Urinary bladder (tissue), 4 donors: ENCODE measurements around the gene HK2. TPM values are rescaled to one million over a fixed set of nuclear protein-coding genes. Genes with fewer than 3 reads are reported as not detected.

Experiments
- DNase-seq: peaks from one replicate; pipeline ENCODE4 v3.0.0-alpha.2; 2015; ENCODE audit errors: extremely low spot score
- H3K27ac ChIP-seq: one replicate; pipeline ENCODE4 v1.5.1; 2013; ENCODE audit warnings: low read depth, mild to moderate bottlenecking, moderate library complexity
- H3K36me3 ChIP-seq: one replicate; pipeline ENCODE4 v1.6.1; 2013; ENCODE audit warnings: mild to moderate bottlenecking, moderate library complexity; ENCODE audit not compliant: insufficient read depth
- H3K4me1 ChIP-seq: one replicate; pipeline ENCODE4 v1.6.1; 2013; ENCODE audit warnings: mild to moderate bottlenecking, moderate library complexity; ENCODE audit not compliant: insufficient read depth
- H3K4me3 ChIP-seq: one replicate; pipeline ENCODE4 v1.5.1; 2013; ENCODE audit warnings: low read depth, low read length
- WGBS: extraction: QIAGEN DNeasy Blood & Tissue Kit; methylation state at CpG from one replicate; pipeline ENCODE4 v1.1.7; 2013; 5-methylcytosine and 5-hydroxymethylcytosine counted together
- polyA plus RNA-seq: library from polyadenylated mRNA; stranded (reverse); fragments of 200-250 nt; gene quantifications from one replicate; pipeline ENCODE4 v1.2.3, GENCODE V29; 2013
- total RNA-seq: library from RNA; depleted of rRNA; stranded (reverse); fragments of >200 nt; gene quantifications from one replicate; pipeline ENCODE4 v1.2.3, GENCODE V29; 2014
- donor health status: healthy with polysubstance abuse.
- donor health status: healthy.

HK2 gene
- total and polyA plus RNA-seq, 2 donors: 8.2 to 9.7 TPM

- peaks cover 1% of the 10 kb centered on the region for H3K4me1 ChIP-seq
- H3K4me3 ChIP-seq: no peak overlapping the region
- no peaks in the 10 kb centered on the region for H3K36me3 ChIP-seq
- DNase-seq: no peak
- H3K27ac ChIP-seq: no peak overlapping the region
- 85% methylated on average over 5 of the region's 5 CpGs for WGBS
Observed at GRCh38 chr2:74856599-74856998, 22.7 kb downstream of the HK2 start.

GRCh38 chr2:74857215-74857614 is 23.3 kb downstream of the HK2 start:
- 92% methylated on average over 4 of the region's 4 CpGs for WGBS
- DNase-seq: no peak
- Histone ChIP-seq H3K4me1 (peaks cover 1% of the 10 kb centered on the region), H3K4me3 (no peak overlapping the region), H3K27ac (no peak overlapping the region), H3K36me3 (no peaks in the 10 kb centered on the region)

- H3K4me3 ChIP-seq: no peak overlapping the region
- no peak overlapping the region for H3K27ac ChIP-seq
- DNase-seq: no peak
- no peaks in the 10 kb centered on the region for H3K36me3 ChIP-seq
- 87% methylated on average over 8 of the region's 8 CpGs for WGBS
- peaks cover 1% of the 10 kb centered on the region for H3K4me1 ChIP-seq
Observed at GRCh38 chr2:74857725-74858124, 23.8 kb downstream of the HK2 start.

GRCh38 chr2:74858281-74858680 is 24.4 kb downstream of the HK2 start:
- no peaks in the 10 kb centered on the region for H3K36me3 ChIP-seq
- no peak overlapping the region for H3K4me3 ChIP-seq
- DNase-seq: no peak
- peaks cover 1% of the 10 kb centered on the region for H3K4me1 ChIP-seq
- WGBS: 75% methylated on average over 3 of the region's 3 CpGs
- H3K27ac ChIP-seq: no peak overlapping the region

GRCh38 chr2:74860079-74860478 is 26.2 kb downstream of the HK2 start:
- Histone ChIP-seq H3K27ac (no peak overlapping the region), H3K36me3 (no peaks in the 10 kb centered on the region), H3K4me1 (peaks cover 1% of the 10 kb centered on the region), H3K4me3 (no peak overlapping the region)
- 93% methylated on average over 3 of the region's 3 CpGs for WGBS
- DNase-seq: no peak

GRCh38 chr2:74860521-74860920 is 26.6 kb downstream of the HK2 start:
- Histone ChIP-seq H3K27ac (no peak overlapping the region), H3K4me1 (peaks cover 1% of the 10 kb centered on the region), H3K4me3 (no peak overlapping the region), H3K36me3 (no peaks in the 10 kb centered on the region)
- no peak for DNase-seq
- WGBS: 51% methylated on average over 3 of the region's 3 CpGs

GRCh38 chr2:74861531-74861930 is 27.6 kb downstream of the HK2 start:
- Histone ChIP-seq H3K4me1 (no peaks in the 10 kb centered on the region), H3K36me3 (no peaks in the 10 kb centered on the region), H3K27ac (no peak overlapping the region), H3K4me3 (no peak overlapping the region)
- no peak for DNase-seq
- 81% methylated on average over 5 of the region's 5 CpGs for WGBS

- WGBS: 77% methylated on average over 17 of the region's 17 CpGs
Observed at GRCh38 chr2:74862020-74862964, 28.4 kb downstream of the HK2 start.

GRCh38 chr2:74863802-74864248 is 29.9 kb downstream of the HK2 start:
- WGBS: 81% methylated on average over 3 of the region's 3 CpGs
- H3K27ac ChIP-seq: no peak overlapping the region

More at GRCh38 chr2:74862020-74862964, 28.4 kb downstream of the HK2 start:
- Histone ChIP-seq H3K4me1 (no peaks in the 10 kb centered on the region), H3K4me3 (no peak overlapping the region), H3K36me3 (no peaks in the 10 kb centered on the region), H3K27ac (no peak overlapping the region)
- DNase-seq: no peak

GRCh38 chr2:74864728-74865722 is 31.1 kb downstream of the HK2 start:
- Histone ChIP-seq H3K36me3 (no peaks in the 10 kb centered on the region), H3K4me1 (peaks cover 4% of the 10 kb centered on the region), H3K4me3 (no peak overlapping the region), H3K27ac (no peak overlapping the region)
- WGBS: 86% methylated on average over 20 of the region's 20 CpGs
- no peak for DNase-seq

More at GRCh38 chr2:74863802-74864248, 29.9 kb downstream of the HK2 start:
- peaks cover 4% of the 10 kb centered on the region for H3K4me1 ChIP-seq
- no peaks in the 10 kb centered on the region for H3K36me3 ChIP-seq
- DNase-seq: no peak
- H3K4me3 ChIP-seq: no peak overlapping the region

- Histone ChIP-seq H3K4me1 (peaks cover 4% of the 10 kb centered on the region), H3K36me3 (no peaks in the 10 kb centered on the region), H3K27ac (no peak overlapping the region), H3K4me3 (no peak overlapping the region)
- DNase-seq: no peak
- WGBS: 92% methylated on average over 15 of the region's 15 CpGs
Observed at GRCh38 chr2:74865770-74866674, 32.1 kb downstream of the HK2 start.

- H3K27ac ChIP-seq: no peak overlapping the region
- peaks cover 4% of the 10 kb centered on the region for H3K4me1 ChIP-seq
- 38% methylated on average over 14 of the region's 14 CpGs for WGBS
- no peak for DNase-seq
- H3K36me3 ChIP-seq: no peaks in the 10 kb centered on the region
- H3K4me3 ChIP-seq: no peak overlapping the region
Observed at GRCh38 chr2:74867841-74868658, 34.1 kb downstream of the HK2 start.
